Natural killer cell (primary cell): ENCODE results near the gene ABI3. TPM values are rescaled to one million over a fixed set of nuclear protein-coding genes. Genes with fewer than 3 reads are reported as not detected.

ENCODE experiments used
- ATAC-seq, 3 donors: fragments of 150-1000 bp in 2 of 3; fragments of 200-7000 bp in 1 of 3; cut with Tn5 transposase; 1 replicate in 1 of 3; 2 replicates in 2 of 3; pipeline ENCODE4 v1.10.0; 2021; ENCODE audit warnings: mild to moderate bottlenecking in 2 of 3, moderate library complexity in 2 of 3
- DNase-seq, 2 donors: peaks; one replicate each; pipeline versions ENCODE4 v3.0.0 to v3.0.0-alpha.2; 2013 to 2021; ENCODE audit warnings: mixed read lengths in 1 of 2
- H3K27ac ChIP-seq: one replicate; pipeline ENCODE4 v1.5.1; 2013; ENCODE audit warnings: mild to moderate bottlenecking, low read length
- H3K27me3 ChIP-seq: one replicate; pipeline ENCODE4 v1.6.1; 2013; ENCODE audit warnings: low read length; ENCODE audit not compliant: control insufficient read depth, insufficient read depth
- H3K36me3 ChIP-seq: one replicate; pipeline ENCODE4 v1.6.1; 2013; ENCODE audit warnings: low read length; ENCODE audit not compliant: control insufficient read depth, insufficient read depth
- H3K4me1 ChIP-seq: one replicate; pipeline ENCODE4 v1.6.1; 2013; ENCODE audit warnings: low read length; ENCODE audit not compliant: control insufficient read depth, insufficient read depth
- H3K4me3 ChIP-seq: one replicate; pipeline ENCODE4 v1.5.1; 2013; ENCODE audit warnings: low read length
- H3K9me3 ChIP-seq: one replicate; pipeline ENCODE4 v1.6.1; 2013; ENCODE audit warnings: low read length; ENCODE audit not compliant: control insufficient read depth, insufficient read depth
- H3K27ac Mint-ChIP-seq, 2 donors: one replicate each; pipeline ENCODE4 v1.8.0; 2022; ENCODE audit warnings: mild to moderate bottlenecking in 2 of 2, mixed read lengths in 2 of 2, moderate library complexity in 1 of 2
- H3K27me3 Mint-ChIP-seq, 2 donors: one replicate each; pipeline ENCODE4 v1.8.0; 2022; ENCODE audit warnings: low read depth in 2 of 2, mixed read lengths in 2 of 2
- H3K36me3 Mint-ChIP-seq: one replicate; pipeline ENCODE4 v1.8.0; 2022; ENCODE audit warnings: mixed read lengths
- H3K4me1 Mint-ChIP-seq, 2 donors: one replicate each; pipeline ENCODE4 v1.8.0; 2022; ENCODE audit warnings: mixed read lengths in 2 of 2
- H3K4me3 Mint-ChIP-seq: one replicate; pipeline ENCODE4 v1.8.0; 2022; ENCODE audit warnings: mild to moderate bottlenecking, moderate library complexity, mixed read lengths
- H3K9me3 Mint-ChIP-seq, 2 donors: one replicate each; pipeline ENCODE4 v1.8.0; 2022; ENCODE audit warnings: mixed read lengths in 2 of 2
- CTCF ChIP-seq: fragments of 200-600 bp; IDR thresholded peaks from one replicate; pipeline ENCODE4 v1.8.0; 2022; ENCODE audit warnings: antibody characterized with exemption
- WGBS: methylation state at CpG from one replicate; pipeline ENCODE4 v1.1.7; 2013; ENCODE audit warnings: missing lambda C conversion rate; ENCODE audit not compliant: insufficient coverage; 5-methylcytosine and 5-hydroxymethylcytosine counted together
- intact Hi-C: fragments of 100-400 bp; cut with micrococcal nuclease; formaldehyde crosslinking; loops from one replicate; pipeline ENCODE4 v1.14.2; 2022
- total RNA-seq, 4 donors: library from RNA; stranded (reverse); fragments of 120-200 nt in 1 of 4; gene quantifications; one replicate each; pipeline versions ENCODE4 v1.2.3 to v1.2.4, GENCODE V29; 2013 to 2022

ABI3 gene
- total RNA-seq, 3 donors from 2014 or later (not counting 1 experiment from before 2014, with no cell fraction given), result 82.9 to 131 (median 101) TPM

- Histone ChIP-seq H3K27ac (peak overlapping the region; percentile 98), H3K4me3 (peak overlapping the region; percentile 87), H3K4me1 (peaks cover 25% of the 10 kb centered on the region), H3K27me3 (no peaks in the 10 kb centered on the region), H3K9me3 (no peaks in the 10 kb centered on the region), H3K36me3 (no peaks in the 10 kb centered on the region)
- Mint-ChIP-seq H3K27ac (peak overlapping the region; percentile 100), H3K27me3 (peaks cover 0 to 2% of the 10 kb centered on the region in 2 donors), H3K9me3 (no peaks in the 10 kb centered on the region), H3K4me1 (peaks cover 32 to 40% of the 10 kb centered on the region in 2 donors), H3K4me3 (peak overlapping the region; percentile 98), H3K36me3 (no peaks in the 10 kb centered on the region)
- TF ChIP-seq CTCF, result no peak
- ATAC-seq (no peak), DNase-seq (peak in 1 of 2 donors; percentile 52)
- WGBS, result 15% methylated on average over 19 of the region's 21 CpGs
- intact Hi-C loops, result no loop called here
Observed at GRCh38 chr17:49193513-49194296, 16.8 kb upstream of the ABI3 start.

DNA sequence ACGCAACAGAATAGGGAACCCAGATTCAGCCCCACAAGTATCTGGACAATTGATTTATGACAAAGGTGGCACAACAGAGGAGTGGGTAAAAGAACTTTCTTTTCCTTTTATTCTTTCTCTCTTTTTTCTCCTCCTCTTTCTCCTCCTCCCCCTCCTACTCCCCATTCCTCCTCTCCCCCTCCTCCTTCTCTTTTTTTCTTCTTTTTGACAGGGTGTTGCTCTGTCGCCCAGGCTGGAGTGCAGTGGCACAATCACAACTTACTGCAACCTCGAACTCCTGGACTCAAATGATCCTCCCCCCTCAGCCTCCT lies 16.3 kb upstream of the ABI3 start:
- no peak for ATAC-seq
- Mint-ChIP-seq H3K27me3 (peaks cover 0 to 2% of the 10 kb centered on the region in 2 donors), H3K4me3 (peak overlapping the region; percentile 68), H3K27ac (peak overlapping the region; percentile 66 to 100), H3K4me1 (peaks cover 32 to 40% of the 10 kb centered on the region in 2 donors), H3K36me3 (no peaks in the 10 kb centered on the region), H3K9me3 (no peaks in the 10 kb centered on the region)
- intact Hi-C loops, result no loop called here
- Histone ChIP-seq H3K4me1 (peaks cover 25% of the 10 kb centered on the region), H3K27ac (no peak overlapping the region), H3K9me3 (no peaks in the 10 kb centered on the region), H3K4me3 (no peak overlapping the region), H3K36me3 (no peaks in the 10 kb centered on the region), H3K27me3 (no peaks in the 10 kb centered on the region)
- no peak for TF ChIP-seq CTCF
- WGBS, result 78% methylated on average over 3 of the region's 3 CpGs
- no peak for DNase-seq

GRCh38 chr17:49195751-49196150 lies 14.8 kb upstream of the ABI3 start:
- no peaks in the 10 kb centered on the region for H3K9me3 Mint-ChIP-seq
- no peak overlapping the region for H3K27ac Mint-ChIP-seq
- peaks cover 38 to 40% of the 10 kb centered on the region in 2 donors for H3K4me1 Mint-ChIP-seq
- intact Hi-C loops, result no loop called here
- no peaks in the 10 kb centered on the region for H3K27me3 ChIP-seq
- peaks cover 0 to 2% of the 10 kb centered on the region in 2 donors for H3K27me3 Mint-ChIP-seq
- no peak overlapping the region for H3K27ac ChIP-seq
- no peaks in the 10 kb centered on the region for H3K36me3 ChIP-seq
- ATAC-seq, result no peak
- no peak overlapping the region for H3K4me3 Mint-ChIP-seq
- no peak for DNase-seq
- WGBS, result no CpG with 5 or more reads among the region's 4 CpGs
- TF ChIP-seq CTCF, result no peak
- no peak overlapping the region for H3K4me3 ChIP-seq
- no peaks in the 10 kb centered on the region for H3K9me3 ChIP-seq
- peaks cover 28% of the 10 kb centered on the region for H3K4me1 ChIP-seq
- no peaks in the 10 kb centered on the region for H3K36me3 Mint-ChIP-seq

DNA sequence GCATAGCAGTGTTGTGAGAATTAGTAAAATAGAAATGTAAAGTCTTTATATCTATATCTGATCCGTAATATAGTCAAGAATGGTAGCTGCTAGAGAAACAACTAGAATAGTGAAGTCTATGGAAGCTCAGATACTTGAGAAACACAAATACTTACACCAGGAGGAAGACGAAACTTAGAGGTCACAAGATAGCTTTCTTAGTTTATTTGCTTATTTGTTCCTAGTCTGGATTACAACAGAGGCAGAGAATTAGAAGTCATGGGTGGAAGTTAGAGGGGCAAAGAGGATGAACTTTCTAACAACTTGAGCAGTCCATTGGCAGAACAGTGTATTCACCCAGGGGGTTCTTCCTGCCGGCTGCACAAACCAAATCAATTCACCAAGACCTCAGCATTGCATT lies 14.0 kb upstream of the ABI3 start:
- Mint-ChIP-seq H3K27me3 (peaks cover 0 to 2% of the 10 kb centered on the region in 2 donors), H3K36me3 (no peaks in the 10 kb centered on the region), H3K27ac (no peak overlapping the region), H3K9me3 (no peaks in the 10 kb centered on the region), H3K4me3 (no peak overlapping the region), H3K4me1 (peaks cover 35 to 36% of the 10 kb centered on the region in 2 donors)
- ATAC-seq (no peak), DNase-seq (no peak)
- H3K9me3 ChIP-seq, result no peaks in the 10 kb centered on the region
- no peak overlapping the region for H3K27ac ChIP-seq
- H3K4me3 ChIP-seq, result no peak overlapping the region
- intact Hi-C loops, result no loop called here
- H3K4me1 ChIP-seq, result peaks cover 27% of the 10 kb centered on the region
- no peaks in the 10 kb centered on the region for H3K27me3 ChIP-seq
- H3K36me3 ChIP-seq, result no peaks in the 10 kb centered on the region
- WGBS, result 100% methylated on average over 1 of the region's 3 CpGs
- no peak for TF ChIP-seq CTCF
